SU-DHL-6 (cell line): ENCODE results near the gene SBK1.

Experiments
- H2AFZ ChIP-seq: fragments of 200-600 bp; sonication (generic); 2 replicates; pipeline ENCODE4 v1.6.1; 2014; ENCODE audit warnings: low read depth, mild to moderate bottlenecking, moderate library complexity, mixed read lengths, antibody characterized with exemption, low read length; ENCODE audit not compliant: severe bottlenecking
- H3F3A ChIP-seq: fragments of 200-600 bp; shearing (Covaris generic); 2 replicates; pipeline ENCODE4 v1.6.0; 2016; ENCODE audit warnings: antibody characterized with exemption, mild to moderate bottlenecking; ENCODE audit not compliant: insufficient read depth
- H3K27ac ChIP-seq: fragments of 200-600 bp; sonication (generic); 2 replicates; pipeline ENCODE4 v1.5.1; 2016; ENCODE audit warnings: low read depth, mild to moderate bottlenecking, low read length, moderate library complexity, mixed read lengths
- H3K27me3 ChIP-seq: fragments of 200-600 bp; sonication (generic), shearing (Covaris generic); 2 replicates; pipeline ENCODE4 v1.6.0; 2014; ENCODE audit warnings: mild to moderate bottlenecking, low read length
- H3K36me3 ChIP-seq: fragments of 200-600 bp; sonication (generic); 2 replicates; pipeline ENCODE4 v1.6.1; 2014; ENCODE audit warnings: mild to moderate bottlenecking, low read length, mixed read lengths
- H3K4me2 ChIP-seq: fragments of 300-600, 200-600 bp; shearing (Covaris generic), sonication (generic); 2 replicates; pipeline ENCODE4 v1.6.0; 2014; ENCODE audit warnings: low read length, low read depth, mild to moderate bottlenecking; ENCODE audit not compliant: poor library complexity, severe bottlenecking
- H3K4me3 ChIP-seq: fragments of 200-600 bp; sonication (generic); 2 replicates; pipeline ENCODE4 v1.5.1; 2014; ENCODE audit warnings: antibody characterized with exemption, low read length, mild to moderate bottlenecking, mixed read lengths; ENCODE audit not compliant: insufficient read depth, poor library complexity, severe bottlenecking
- H3K79me2 ChIP-seq: fragments of 200-600 bp; sonication (generic); 2 replicates; pipeline ENCODE4 v1.6.1; 2014; ENCODE audit warnings: mild to moderate bottlenecking, low read length, moderate library complexity; ENCODE audit not compliant: insufficient read depth
- H3K9ac ChIP-seq: fragments of 200-600 bp; sonication (generic); 2 replicates; pipeline ENCODE4 v1.7.0; 2014; ENCODE audit warnings: mild to moderate bottlenecking, low read length
- H3K9me2 ChIP-seq: fragments of 200-600 bp; sonication (generic); replicated peaks from 2 replicates; pipeline ENCODE4 v1.6.1; 2014; ENCODE audit warnings: low read length; ENCODE audit not compliant: insufficient read depth
- H3K9me3 ChIP-seq: fragments of 200-600 bp; sonication (generic); 2 replicates; pipeline ENCODE4 v1.6.1; 2014; ENCODE audit warnings: low read length, mixed read lengths; ENCODE audit not compliant: insufficient read depth
- H4K20me1 ChIP-seq: fragments of 200-600 bp; sonication (generic); 2 replicates; pipeline ENCODE4 v1.6.1; 2014; ENCODE audit warnings: low read depth, mild to moderate bottlenecking, antibody characterized with exemption, low read length, moderate library complexity, mixed read lengths
- EZH2phosphoT487 ChIP-seq: fragments of 200-600 bp; sonication (generic), shearing (Covaris generic); conservative IDR thresholded peaks from 2 replicates; pipeline ENCODE4 v1.6.1; 2018; ENCODE audit warnings: mild to moderate bottlenecking, antibody characterized with exemption, low read length, moderate library complexity, mixed read lengths
- TF ChIP-seq, protein P1 (sequence below): fragments of 200-600 bp; sonication (generic); IDR thresholded peaks from one replicate; pipeline ENCODE4 v1.5.1; 2017; ENCODE audit warnings: antibody characterized with exemption, mild to moderate bottlenecking, low read length, moderate library complexity; ENCODE audit not compliant: insufficient read depth, poor library complexity, severe bottlenecking

SBK1 gene

DNA sequence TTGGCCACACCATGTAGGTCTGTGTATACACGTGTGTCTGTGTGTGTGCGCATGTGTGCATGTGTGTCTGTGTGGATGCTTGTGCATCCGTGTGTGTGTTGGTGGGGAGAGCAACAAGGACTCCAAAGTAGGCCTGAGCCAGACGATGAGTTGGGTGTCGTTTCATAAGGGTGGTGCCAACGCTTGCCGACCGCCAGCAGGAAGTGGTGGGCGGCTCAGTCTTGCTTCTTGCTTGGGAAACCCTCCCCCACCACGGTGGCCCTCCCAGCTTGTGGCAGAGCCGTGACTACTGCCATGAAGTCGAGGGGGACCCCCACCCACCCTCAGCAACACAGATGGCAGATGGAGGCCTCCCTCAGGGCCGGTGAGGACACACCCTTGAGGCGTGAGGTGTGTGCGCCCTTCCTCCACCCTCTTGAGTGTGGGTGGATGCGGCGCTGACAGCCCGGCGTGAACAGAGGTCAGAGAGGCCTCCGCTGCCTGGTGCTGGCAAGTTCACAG is 17.5 kb downstream of the SBK1 start:
- no peaks in the 10 kb centered on the region for H3K9me3 ChIP-seq
- no peaks in the 10 kb centered on the region for H3K9me2 ChIP-seq

DNA sequence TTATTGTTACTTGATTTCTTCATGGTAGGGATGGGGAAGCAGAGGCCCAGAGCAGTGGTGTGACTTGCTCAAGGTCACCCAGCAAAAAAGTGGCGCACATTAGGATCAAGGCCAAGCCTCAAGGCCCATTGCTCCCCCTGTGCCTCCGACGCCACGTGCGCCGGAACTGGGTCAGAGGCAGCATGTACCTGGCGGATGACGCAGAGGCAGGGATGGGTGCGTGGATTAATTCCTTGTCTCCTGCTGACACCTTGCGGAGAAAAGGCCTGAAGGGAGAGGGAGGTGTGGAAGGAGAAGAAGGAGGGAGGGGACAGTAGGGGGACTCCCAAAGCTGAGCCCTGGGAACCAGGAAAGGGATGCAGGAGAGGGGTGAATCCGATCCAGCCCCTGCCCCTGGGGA is 18.5 kb downstream of the SBK1 start:
- no peaks in the 10 kb centered on the region for H3K9me3 ChIP-seq
- no peak for TF ChIP-seq EZH2phosphoT487
- TF ChIP-seq, protein P1, sequence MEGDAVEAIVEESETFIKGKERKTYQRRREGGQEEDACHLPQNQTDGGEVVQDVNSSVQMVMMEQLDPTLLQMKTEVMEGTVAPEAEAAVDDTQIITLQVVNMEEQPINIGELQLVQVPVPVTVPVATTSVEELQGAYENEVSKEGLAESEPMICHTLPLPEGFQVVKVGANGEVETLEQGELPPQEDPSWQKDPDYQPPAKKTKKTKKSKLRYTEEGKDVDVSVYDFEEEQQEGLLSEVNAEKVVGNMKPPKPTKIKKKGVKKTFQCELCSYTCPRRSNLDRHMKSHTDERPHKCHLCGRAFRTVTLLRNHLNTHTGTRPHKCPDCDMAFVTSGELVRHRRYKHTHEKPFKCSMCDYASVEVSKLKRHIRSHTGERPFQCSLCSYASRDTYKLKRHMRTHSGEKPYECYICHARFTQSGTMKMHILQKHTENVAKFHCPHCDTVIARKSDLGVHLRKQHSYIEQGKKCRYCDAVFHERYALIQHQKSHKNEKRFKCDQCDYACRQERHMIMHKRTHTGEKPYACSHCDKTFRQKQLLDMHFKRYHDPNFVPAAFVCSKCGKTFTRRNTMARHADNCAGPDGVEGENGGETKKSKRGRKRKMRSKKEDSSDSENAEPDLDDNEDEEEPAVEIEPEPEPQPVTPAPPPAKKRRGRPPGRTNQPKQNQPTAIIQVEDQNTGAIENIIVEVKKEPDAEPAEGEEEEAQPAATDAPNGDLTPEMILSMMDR: no peak

More for the DNA sequence above, 17.5 kb downstream of the SBK1 start:
- no peaks in the 10 kb centered on the region for H3K79me2 ChIP-seq
- 0 out of 2 replicates have a peak overlapping the region, but pooled peaks have one; percentile 5 for H3K9ac ChIP-seq
- H2AFZ ChIP-seq: peak overlapping the region; percentile 45
- TF ChIP-seq, protein P1: no peak
- TF ChIP-seq EZH2phosphoT487: no peak
- H3K27ac ChIP-seq: no peak overlapping the region
- H3K27me3 ChIP-seq: no peaks in the 10 kb centered on the region
- no peak overlapping the region for H3K4me3 ChIP-seq
- no peaks in the 10 kb centered on the region for H4K20me1 ChIP-seq
- no peaks in the 10 kb centered on the region for H3K36me3 ChIP-seq
- H3K4me2 ChIP-seq: peak overlapping the region; percentile 20
- H3F3A ChIP-seq: no peaks in the 10 kb centered on the region

DNA sequence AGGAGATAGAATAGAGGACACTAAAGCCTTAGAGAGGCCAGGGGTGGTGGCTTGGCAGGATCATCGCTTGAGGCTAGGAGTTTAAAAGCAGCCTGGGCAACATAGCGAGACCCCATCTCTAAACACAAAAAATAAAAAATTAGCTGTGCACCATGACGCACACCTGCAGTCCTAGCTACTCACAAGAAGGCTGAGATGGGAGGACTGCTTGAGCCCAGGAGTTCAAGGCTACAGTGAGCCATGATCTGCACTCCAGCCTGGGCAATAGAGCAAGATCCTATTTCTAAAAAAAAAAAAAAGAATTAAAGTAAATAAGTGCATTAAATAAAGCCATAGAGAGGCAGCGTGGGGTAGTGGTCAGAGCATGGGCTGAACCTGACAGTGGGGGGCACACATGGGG is 19.1 kb downstream of the SBK1 start:
- no peaks in the 10 kb centered on the region for H3K27me3 ChIP-seq
- no peak overlapping the region for H3K4me3 ChIP-seq
- H3F3A ChIP-seq: no peaks in the 10 kb centered on the region
- H4K20me1 ChIP-seq: no peaks in the 10 kb centered on the region
- no peak overlapping the region for H2AFZ ChIP-seq
- H3K9me3 ChIP-seq: no peaks in the 10 kb centered on the region
- no peak for TF ChIP-seq EZH2phosphoT487
- TF ChIP-seq, protein P1: no peak
- H3K27ac ChIP-seq: no peak overlapping the region
- no peaks in the 10 kb centered on the region for H3K36me3 ChIP-seq
- no peaks in the 10 kb centered on the region for H3K79me2 ChIP-seq
- no peak overlapping the region for H3K9ac ChIP-seq
- H3K9me2 ChIP-seq: no peaks in the 10 kb centered on the region
- H3K4me2 ChIP-seq: no peak overlapping the region

More for the DNA sequence above, 18.5 kb downstream of the SBK1 start:
- Histone ChIP-seq H3K27ac (no peak overlapping the region), H3K9me2 (no peaks in the 10 kb centered on the region), H3K4me3 (no peak overlapping the region), H4K20me1 (no peaks in the 10 kb centered on the region), H3K79me2 (no peaks in the 10 kb centered on the region), H3K4me2 (no peak overlapping the region), H3K27me3 (no peaks in the 10 kb centered on the region), H3K9ac (no peak overlapping the region), H2AFZ (no peak overlapping the region), H3K36me3 (no peaks in the 10 kb centered on the region), H3F3A (no peaks in the 10 kb centered on the region)
